NT2/D1 (cell line): ENCODE measurements around the gene TRIM9.

Experiments
- DNase-seq: peaks from one replicate; pipeline ENCODE4 v3.0.0-alpha.2; 2011; ENCODE audit warnings: low read depth, low spot score
- H3K27me3 ChIP-seq: 2 replicates; pipeline ENCODE4 v1.6.0; 2011; ENCODE audit warnings: mild to moderate bottlenecking; ENCODE audit not compliant: insufficient read length, insufficient read depth
- H3K36me3 ChIP-seq: 2 replicates; pipeline ENCODE4 v1.6.1; 2011; ENCODE audit warnings: mild to moderate bottlenecking, low read length, mixed read lengths; ENCODE audit not compliant: insufficient read depth, insufficient read length
- H3K4me1 ChIP-seq: 2 replicates; pipeline ENCODE4 v1.5.1; 2011; ENCODE audit not compliant: insufficient read depth, insufficient read length
- H3K4me3 ChIP-seq: 2 replicates; pipeline ENCODE4 v1.5.1; 2011; ENCODE audit warnings: low read depth; ENCODE audit not compliant: insufficient read length
- H3K9ac ChIP-seq: 2 replicates; pipeline ENCODE4 v1.6.0; 2011; ENCODE audit warnings: low read depth; ENCODE audit not compliant: insufficient read length
- H3K9me3 ChIP-seq: 2 replicates; pipeline ENCODE4 v1.5.1; 2011; ENCODE audit warnings: mild to moderate bottlenecking, low read length; ENCODE audit not compliant: insufficient read depth
- SUZ12 ChIP-seq: IDR thresholded peaks from 2 replicates; pipeline ENCODE4 v1.6.1; 2011; ENCODE audit not compliant: insufficient read length, insufficient read depth; ENCODE audit errors: extremely low read depth
- YY1 ChIP-seq: IDR thresholded peaks from 2 replicates; pipeline ENCODE4 v1.6.1; 2011; ENCODE audit not compliant: insufficient read length, insufficient read depth
- ZNF274 ChIP-seq: IDR thresholded peaks from 2 replicates; pipeline ENCODE4 v1.6.1; 2011; ENCODE audit warnings: mild to moderate bottlenecking, low read depth, low read length

Gene TRIM9

GRCh38 chr14:50985124-50985858 lies 109.6 kb downstream of the TRIM9 start:
- H3K4me3 ChIP-seq = no peak overlapping the region
- H3K9me3 ChIP-seq = no peaks in the 10 kb centered on the region; the same call in 1 of the 2 replicates
- no peak for TF ChIP-seq YY1
- TF ChIP-seq SUZ12 = no peak
- no peak for TF ChIP-seq ZNF274
- H3K36me3 ChIP-seq = no peaks in the 10 kb centered on the region
- no peak overlapping the region for H3K9ac ChIP-seq
- no peaks in the 10 kb centered on the region for H3K27me3 ChIP-seq
- no peak for DNase-seq
- H3K4me1 ChIP-seq = no peaks in the 10 kb centered on the region

- Histone ChIP-seq H3K4me3 (no peak overlapping the region), H3K4me1 (no peaks in the 10 kb centered on the region), H3K36me3 (no peaks in the 10 kb centered on the region), H3K27me3 (no peaks in the 10 kb centered on the region), H3K9ac (no peak overlapping the region), H3K9me3 (no peaks in the 10 kb centered on the region; the same call in 1 of the 2 replicates)
- no peak for DNase-seq
- TF ChIP-seq SUZ12 (no peak), YY1 (no peak), ZNF274 (no peak)
Measured at GRCh38 chr14:50984036-50984710, 110.7 kb downstream of the TRIM9 start.

GRCh38 chr14:50979941-50980850 lies 114.7 kb downstream of the TRIM9 start:
- no peaks in the 10 kb centered on the region for H3K9me3 ChIP-seq
- no peaks in the 10 kb centered on the region for H3K36me3 ChIP-seq
- TF ChIP-seq YY1 = no peak
- no peak for TF ChIP-seq ZNF274
- no peak for TF ChIP-seq SUZ12
- H3K9ac ChIP-seq = no peak overlapping the region
- no peak overlapping the region for H3K4me3 ChIP-seq
- no peaks in the 10 kb centered on the region for H3K4me1 ChIP-seq
- no peak for DNase-seq
- no peaks in the 10 kb centered on the region for H3K27me3 ChIP-seq

- Histone ChIP-seq H3K9me3 (no peaks in the 10 kb centered on the region), H3K36me3 (no peaks in the 10 kb centered on the region), H3K27me3 (no peaks in the 10 kb centered on the region), H3K4me1 (no peaks in the 10 kb centered on the region), H3K4me3 (no peak overlapping the region), H3K9ac (no peak overlapping the region)
- DNase-seq = no peak
- TF ChIP-seq SUZ12 = no peak
- no peak for TF ChIP-seq YY1
- no peak for TF ChIP-seq ZNF274
Measured at GRCh38 chr14:50978888-50979287, 116.0 kb downstream of the TRIM9 start.

GRCh38 chr14:50978529-50978871 lies 116.4 kb downstream of the TRIM9 start:
- Histone ChIP-seq H3K27me3 (no peaks in the 10 kb centered on the region), H3K9me3 (no peaks in the 10 kb centered on the region), H3K36me3 (no peaks in the 10 kb centered on the region), H3K4me1 (no peaks in the 10 kb centered on the region), H3K4me3 (no peak overlapping the region), H3K9ac (no peak overlapping the region)
- DNase-seq = no peak
- TF ChIP-seq ZNF274 (no peak), YY1 (no peak), SUZ12 (no peak)

- Histone ChIP-seq H3K4me3 (no peak overlapping the region), H3K27me3 (no peaks in the 10 kb centered on the region), H3K4me1 (no peaks in the 10 kb centered on the region), H3K9me3 (no peaks in the 10 kb centered on the region), H3K36me3 (no peaks in the 10 kb centered on the region), H3K9ac (no peak overlapping the region)
- no peak for DNase-seq
- TF ChIP-seq YY1 (no peak), ZNF274 (no peak), SUZ12 (no peak)
Measured at GRCh38 chr14:50977863-50978528, 116.9 kb downstream of the TRIM9 start.
